Measurements from ENCODE around the gene SYTL2.
"Not testable (repeated sequence)": the region's sequence is repeated elsewhere in the genome, so short reads cannot be mapped to it uniquely, and the experiment has no call there.

Gene SYTL2

GRCh38 chr11:85680897-85681296 is 130.0 kb downstream of the SYTL2 start:
- DNase-seq = peak; percentile 95

GRCh38 chr11:85679576-85679975 is 131.4 kb downstream of the SYTL2 start:
- DNase-seq = peak; percentile 76

- no peak for DNase-seq
Observed at GRCh38 chr11:85673393-85673792, 137.5 kb downstream of the SYTL2 start.

GRCh38 chr11:85672105-85672902 is 138.6 kb downstream of the SYTL2 start:
- no peak for DNase-seq

- DNase-seq = not testable (repeated sequence)
Observed at GRCh38 chr11:85670949-85671663, 139.8 kb downstream of the SYTL2 start.

- DNase-seq = no peak
Observed at GRCh38 chr11:85668157-85668556, 142.8 kb downstream of the SYTL2 start.

- DNase-seq = no peak
Observed at GRCh38 chr11:85666687-85667086, 144.3 kb downstream of the SYTL2 start.

- peak; percentile 54 for DNase-seq
Observed at GRCh38 chr11:85665733-85666132, 145.2 kb downstream of the SYTL2 start.

GRCh38 chr11:85664615-85665481 is 146.1 kb downstream of the SYTL2 start, which contains the start of gene CREBZF:
CREBZF (minus strand) TSS chr11:85665129; CDS start chr11:85664875, 254 bp downstream.
- peak; percentile 99 for DNase-seq

- peak; percentile 90 for DNase-seq
Observed at GRCh38 chr11:85663753-85664614, 147.0 kb downstream of the SYTL2 start.

- peak; percentile 57 for DNase-seq
Observed at GRCh38 chr11:85663080-85663752, 147.7 kb downstream of the SYTL2 start.

- DNase-seq = peak; percentile 37
Observed at GRCh38 chr11:85661972-85662664, 148.8 kb downstream of the SYTL2 start.

- DNase-seq = no peak
Observed at GRCh38 chr11:85658180-85658579, 152.8 kb downstream of the SYTL2 start.

- no peak for DNase-seq
Observed at GRCh38 chr11:85656777-85657176, 154.2 kb downstream of the SYTL2 start.

- DNase-seq = not testable (repeated sequence)
Observed at GRCh38 chr11:85654343-85654742, 156.6 kb downstream of the SYTL2 start.

- DNase-seq = no peak
Observed at GRCh38 chr11:85652786-85653447, 158.0 kb downstream of the SYTL2 start.

GRCh38 chr11:85651118-85651517 is 159.8 kb downstream of the SYTL2 start:
- no peak for DNase-seq

GRCh38 chr11:85647604-85648299 is 163.2 kb downstream of the SYTL2 start, which contains the start of gene TMEM126A:
TMEM126A (plus strand) TSS chr11:85647967; CDS start chr11:85650256, 2,289 bp downstream.
- DNase-seq = peak; percentile 94

- no peak for DNase-seq
Observed at GRCh38 chr11:85647078-85647477, 163.9 kb downstream of the SYTL2 start.
